ENCODE data around the gene DAD1.

- no peak for TF ChIP-seq SIN3A (IDR thresholded peaks at IDR 0.05; ENCODE audit: low read depth)
- TF ChIP-seq POLR2AphosphoS5 (IDR thresholded peaks at IDR 0.05; ENCODE audit: low read depth, low read length) = no peak
- TF ChIP-seq CTCF (IDR thresholded peaks at IDR 0.05 in 2 of 3, conservative IDR thresholded peaks at IDR 0.05 in 1 of 3; ENCODE audit: borderline replicate concordance in 1 of 3, insufficient read depth in 1 of 3, low read depth in 2 of 3, low read length in 2 of 3) = no peak
- no peak for TF ChIP-seq EZH2phosphoT487 (IDR thresholded peaks at IDR 0.05; ENCODE audit: borderline replicate concordance)
- TF ChIP-seq SRF (IDR thresholded peaks at IDR 0.05; ENCODE audit: low read depth) = no peak
Observed at GRCh38 chr14:22606380-22606779, 17.4 kb upstream of the DAD1 start.
